ENCODE data around the gene ATRX.

ATRX gene

DNA sequence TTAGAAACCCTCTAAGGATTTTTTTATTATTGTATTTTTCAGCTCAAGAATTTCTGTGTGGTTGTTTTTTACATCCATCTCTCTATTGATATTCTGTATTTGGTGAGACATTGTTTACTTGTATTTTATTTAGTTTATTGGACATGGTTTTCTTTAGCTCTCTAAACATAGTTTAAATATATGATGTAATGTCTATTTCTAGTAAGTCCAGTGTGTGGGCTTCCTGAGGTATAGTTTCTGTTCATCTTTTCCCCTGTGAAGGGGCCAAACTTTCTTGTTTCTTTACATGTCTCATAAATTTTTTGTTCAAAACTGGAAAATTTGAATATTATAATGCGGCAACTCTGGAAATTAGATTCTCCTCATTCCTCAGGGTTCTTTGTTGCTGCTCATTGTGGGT, 28.2 kb upstream of the ATRX start:
- H3K4me3 ChIP-seq (ENCODE audit: low read length), result no peak overlapping the region
- no peaks in the 10 kb centered on the region for H3K79me2 ChIP-seq (ENCODE audit: control insufficient read depth, low read length)
- no peak overlapping the region for H3K27ac ChIP-seq (ENCODE audit: low read depth, low read length)

DNA sequence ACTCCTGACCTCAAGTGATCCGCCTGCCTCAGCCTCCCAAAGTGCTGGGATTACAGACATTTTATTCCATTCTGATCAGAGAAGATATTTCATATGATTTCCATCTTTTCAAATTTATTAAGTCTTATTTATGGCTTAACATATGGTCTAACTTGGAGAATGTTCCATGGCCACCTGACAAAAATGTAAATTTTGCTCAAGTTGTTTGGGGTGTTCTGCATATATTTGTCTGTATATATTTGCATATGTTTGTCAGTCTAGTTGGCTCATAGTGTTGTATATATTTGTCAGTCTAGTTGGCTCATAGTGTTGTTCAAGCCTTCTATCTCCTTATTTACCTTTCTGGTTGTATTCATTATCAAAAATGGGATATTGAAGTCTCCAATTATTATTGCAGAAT, 16.2 kb upstream of the ATRX start:
- Histone ChIP-seq H3K9me2 (replicated peaks; ENCODE audit: control insufficient read depth, low read length) (no peaks in the 10 kb centered on the region), H3K27ac (ENCODE audit: low read depth, low read length) (no peak overlapping the region), H3K9me3 (ENCODE audit: control insufficient read depth, insufficient read depth, low read length) (no peaks in the 10 kb centered on the region), H3K27me3 (ENCODE audit: control insufficient read depth, low read length) (no peaks in the 10 kb centered on the region), H3K4me3 (ENCODE audit: low read length) (no peak overlapping the region), H3K36me3 (ENCODE audit: control insufficient read depth, low read length) (no peaks in the 10 kb centered on the region), H3K4me1 (ENCODE audit: control insufficient read depth, low read length) (no peaks in the 10 kb centered on the region), H3K79me2 (ENCODE audit: control insufficient read depth, low read length) (no peaks in the 10 kb centered on the region), H3F3A (ENCODE audit: control insufficient read depth, insufficient read depth) (no peaks in the 10 kb centered on the region), H4K20me1 (ENCODE audit: control insufficient read depth, insufficient read depth, low read depth, low read length) (no peaks in the 10 kb centered on the region), H3K4me2 (ENCODE audit: low read length) (no peak overlapping the region)
- no peak for TF ChIP-seq EZH2phosphoT487 (IDR thresholded peaks at IDR 0.05; ENCODE audit: borderline replicate concordance, low read length)
- TF ChIP-seq, protein P1, sequence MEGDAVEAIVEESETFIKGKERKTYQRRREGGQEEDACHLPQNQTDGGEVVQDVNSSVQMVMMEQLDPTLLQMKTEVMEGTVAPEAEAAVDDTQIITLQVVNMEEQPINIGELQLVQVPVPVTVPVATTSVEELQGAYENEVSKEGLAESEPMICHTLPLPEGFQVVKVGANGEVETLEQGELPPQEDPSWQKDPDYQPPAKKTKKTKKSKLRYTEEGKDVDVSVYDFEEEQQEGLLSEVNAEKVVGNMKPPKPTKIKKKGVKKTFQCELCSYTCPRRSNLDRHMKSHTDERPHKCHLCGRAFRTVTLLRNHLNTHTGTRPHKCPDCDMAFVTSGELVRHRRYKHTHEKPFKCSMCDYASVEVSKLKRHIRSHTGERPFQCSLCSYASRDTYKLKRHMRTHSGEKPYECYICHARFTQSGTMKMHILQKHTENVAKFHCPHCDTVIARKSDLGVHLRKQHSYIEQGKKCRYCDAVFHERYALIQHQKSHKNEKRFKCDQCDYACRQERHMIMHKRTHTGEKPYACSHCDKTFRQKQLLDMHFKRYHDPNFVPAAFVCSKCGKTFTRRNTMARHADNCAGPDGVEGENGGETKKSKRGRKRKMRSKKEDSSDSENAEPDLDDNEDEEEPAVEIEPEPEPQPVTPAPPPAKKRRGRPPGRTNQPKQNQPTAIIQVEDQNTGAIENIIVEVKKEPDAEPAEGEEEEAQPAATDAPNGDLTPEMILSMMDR (IDR thresholded peaks at IDR 0.05; ENCODE audit: low read depth, low read length, poor library complexity, severe bottlenecking), result no peak

More for the DNA sequence above, 28.2 kb upstream of the ATRX start:
- H3K9me2 ChIP-seq (replicated peaks; ENCODE audit: control insufficient read depth, low read length), result no peaks in the 10 kb centered on the region
- H3K4me1 ChIP-seq (ENCODE audit: control insufficient read depth, low read length), result peaks cover 3% of the 10 kb centered on the region; the same call in 1 of the 2 replicates
- H3K27me3 ChIP-seq (ENCODE audit: control insufficient read depth, low read length), result no peaks in the 10 kb centered on the region
- TF ChIP-seq EZH2phosphoT487 (IDR thresholded peaks at IDR 0.05; ENCODE audit: borderline replicate concordance, low read length), result no peak
- TF ChIP-seq, protein P1 (IDR thresholded peaks at IDR 0.05; ENCODE audit: low read depth, low read length, poor library complexity, severe bottlenecking), result no peak
- H4K20me1 ChIP-seq (ENCODE audit: control insufficient read depth, insufficient read depth, low read depth, low read length), result no peaks in the 10 kb centered on the region
- no peaks in the 10 kb centered on the region for H3F3A ChIP-seq (ENCODE audit: control insufficient read depth, insufficient read depth)
- no peak overlapping the region for H3K4me2 ChIP-seq (ENCODE audit: low read length)
- H3K9me3 ChIP-seq (ENCODE audit: control insufficient read depth, insufficient read depth, low read length), result no peaks in the 10 kb centered on the region
- H3K36me3 ChIP-seq (ENCODE audit: control insufficient read depth, low read length), result no peaks in the 10 kb centered on the region

DNA sequence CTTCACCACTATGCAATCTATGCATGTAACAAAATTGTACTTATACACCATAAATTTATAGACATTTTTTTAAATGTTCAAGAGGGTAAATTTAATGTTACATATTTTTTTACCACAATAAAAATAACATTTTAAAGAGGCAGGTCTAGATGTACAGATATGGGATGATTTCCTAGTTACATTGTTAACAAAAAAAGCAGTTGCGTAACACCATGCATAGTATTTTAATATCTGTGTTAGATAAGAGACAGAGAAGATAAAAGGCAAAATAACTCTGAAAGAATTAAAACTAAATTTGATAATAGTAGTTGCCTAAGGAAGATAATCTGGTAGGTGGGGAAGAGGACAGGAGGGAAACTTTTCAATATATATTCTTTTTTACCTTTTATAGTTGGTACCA, 9.1 kb upstream of the ATRX start:
- no peak overlapping the region for H3K4me2 ChIP-seq (ENCODE audit: low read length)
- no peaks in the 10 kb centered on the region for H3F3A ChIP-seq (ENCODE audit: control insufficient read depth, insufficient read depth)

More for the DNA sequence above, 9.1 kb upstream of the ATRX start:
- H3K27ac ChIP-seq (ENCODE audit: low read depth, low read length), result no peak overlapping the region
- H3K79me2 ChIP-seq (ENCODE audit: control insufficient read depth, low read length), result no peaks in the 10 kb centered on the region
- H3K9me2 ChIP-seq (replicated peaks; ENCODE audit: control insufficient read depth, low read length), result no peaks in the 10 kb centered on the region
- H3K27me3 ChIP-seq (ENCODE audit: control insufficient read depth, low read length), result no peaks in the 10 kb centered on the region
- H3K9me3 ChIP-seq (ENCODE audit: control insufficient read depth, insufficient read depth, low read length), result no peaks in the 10 kb centered on the region
- H3K36me3 ChIP-seq (ENCODE audit: control insufficient read depth, low read length), result no peaks in the 10 kb centered on the region
- no peaks in the 10 kb centered on the region for H4K20me1 ChIP-seq (ENCODE audit: control insufficient read depth, insufficient read depth, low read depth, low read length)
- no peak overlapping the region for H3K4me3 ChIP-seq (ENCODE audit: low read length)
- no peaks in the 10 kb centered on the region for H3K4me1 ChIP-seq (ENCODE audit: control insufficient read depth, low read length)
- no peak for TF ChIP-seq EZH2phosphoT487 (IDR thresholded peaks at IDR 0.05; ENCODE audit: borderline replicate concordance, low read length)
- TF ChIP-seq, protein P1 (IDR thresholded peaks at IDR 0.05; ENCODE audit: low read depth, low read length, poor library complexity, severe bottlenecking), result no peak

Measured in DOHH2 (cell line).